Measurements from ENCODE around the gene IL25.

DNA sequence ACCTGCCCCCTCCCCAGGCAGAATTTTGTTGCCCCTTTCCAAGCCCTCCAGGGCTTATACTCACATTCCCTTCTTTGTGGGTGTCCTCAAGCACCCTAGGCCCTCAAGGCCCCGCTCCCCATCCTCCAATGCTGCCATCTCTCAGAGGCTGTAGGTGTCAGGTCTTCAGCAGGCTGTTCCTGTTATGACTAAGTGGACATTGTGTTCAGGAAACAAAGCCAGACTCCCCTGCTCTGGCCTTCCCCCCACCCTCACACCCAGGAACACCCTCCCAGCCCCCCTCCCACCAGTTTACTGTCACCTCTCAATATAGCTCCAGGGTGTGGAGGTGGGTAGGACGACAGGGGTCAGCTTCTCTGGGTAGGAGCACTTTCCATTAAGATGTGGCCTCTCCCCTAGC lies 36.9 kb downstream of the IL25 start:
- TF ChIP-seq BACH2 (CRISPR knock-in tag; IDR thresholded peaks at IDR 0.05; ENCODE audit: borderline replicate concordance) (no peak), TCF4 (CRISPR knock-in tag; IDR thresholded peaks at IDR 0.05; ENCODE audit: borderline replicate concordance) (no peak), CSDC2 (CRISPR knock-in tag; IDR thresholded peaks at IDR 0.05) (no peak), GLIS3 (CRISPR knock-in tag; IDR thresholded peaks at IDR 0.05) (no peak)
- TF ChIP-seq, protein P1, sequence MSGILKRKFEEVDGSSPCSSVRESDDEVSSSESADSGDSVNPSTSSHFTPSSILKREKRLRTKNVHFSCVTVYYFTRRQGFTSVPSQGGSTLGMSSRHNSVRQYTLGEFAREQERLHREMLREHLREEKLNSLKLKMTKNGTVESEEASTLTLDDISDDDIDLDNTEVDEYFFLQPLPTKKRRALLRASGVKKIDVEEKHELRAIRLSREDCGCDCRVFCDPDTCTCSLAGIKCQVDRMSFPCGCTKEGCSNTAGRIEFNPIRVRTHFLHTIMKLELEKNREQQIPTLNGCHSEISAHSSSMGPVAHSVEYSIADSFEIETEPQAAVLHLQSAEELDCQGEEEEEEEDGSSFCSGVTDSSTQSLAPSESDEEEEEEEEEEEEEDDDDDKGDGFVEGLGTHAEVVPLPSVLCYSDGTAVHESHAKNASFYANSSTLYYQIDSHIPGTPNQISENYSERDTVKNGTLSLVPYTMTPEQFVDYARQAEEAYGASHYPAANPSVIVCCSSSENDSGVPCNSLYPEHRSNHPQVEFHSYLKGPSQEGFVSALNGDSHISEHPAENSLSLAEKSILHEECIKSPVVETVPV (CRISPR knock-in tag; IDR thresholded peaks at IDR 0.05), result no peak
- TF ChIP-seq, protein P2, sequence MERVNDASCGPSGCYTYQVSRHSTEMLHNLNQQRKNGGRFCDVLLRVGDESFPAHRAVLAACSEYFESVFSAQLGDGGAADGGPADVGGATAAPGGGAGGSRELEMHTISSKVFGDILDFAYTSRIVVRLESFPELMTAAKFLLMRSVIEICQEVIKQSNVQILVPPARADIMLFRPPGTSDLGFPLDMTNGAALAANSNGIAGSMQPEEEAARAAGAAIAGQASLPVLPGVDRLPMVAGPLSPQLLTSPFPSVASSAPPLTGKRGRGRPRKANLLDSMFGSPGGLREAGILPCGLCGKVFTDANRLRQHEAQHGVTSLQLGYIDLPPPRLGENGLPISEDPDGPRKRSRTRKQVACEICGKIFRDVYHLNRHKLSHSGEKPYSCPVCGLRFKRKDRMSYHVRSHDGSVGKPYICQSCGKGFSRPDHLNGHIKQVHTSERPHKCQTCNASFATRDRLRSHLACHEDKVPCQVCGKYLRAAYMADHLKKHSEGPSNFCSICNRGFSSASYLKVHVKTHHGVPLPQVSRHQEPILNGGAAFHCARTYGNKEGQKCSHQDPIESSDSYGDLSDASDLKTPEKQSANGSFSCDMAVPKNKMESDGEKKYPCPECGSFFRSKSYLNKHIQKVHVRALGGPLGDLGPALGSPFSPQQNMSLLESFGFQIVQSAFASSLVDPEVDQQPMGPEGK (CRISPR knock-in tag; IDR thresholded peaks at IDR 0.05; ENCODE audit: borderline replicate concordance), result no peak
